Measurements from ENCODE around the gene PDK2.

The PDK2 gene

GRCh38 chr17:50094753-50095619 lies at the start of gene PDK2:
Gene PDK2, plus strand, starts transcription at chr17:50095351. Its CDS starts 85 bp downstream, at chr17:50095436.
- DNase-seq = peak; percentile 95

GRCh38 chr17:50046179-50046578 lies 49.0 kb upstream of the PDK2 start:
- DNase-seq = no peak

- DNase-seq = no peak
Measured at GRCh38 chr17:50046667-50047066, 48.5 kb upstream of the PDK2 start.

- DNase-seq = no peak
Measured at GRCh38 chr17:50047083-50047482, 48.1 kb upstream of the PDK2 start.

GRCh38 chr17:50047488-50048126 lies 47.5 kb upstream of the PDK2 start:
- peak; percentile 78 for DNase-seq

GRCh38 chr17:50048146-50048720 lies 46.9 kb upstream of the PDK2 start:
- no peak for DNase-seq

GRCh38 chr17:50048988-50049387 lies 46.2 kb upstream of the PDK2 start:
- no peak for DNase-seq

GRCh38 chr17:50049636-50050035 lies 45.5 kb upstream of the PDK2 start:
- DNase-seq = no peak

GRCh38 chr17:50050431-50051032 lies 44.6 kb upstream of the PDK2 start:
- DNase-seq = no peak

GRCh38 chr17:50051082-50051576 lies 44.0 kb upstream of the PDK2 start:
- DNase-seq = no peak

- no peak for DNase-seq
Measured at GRCh38 chr17:50051606-50052005, 43.5 kb upstream of the PDK2 start.

- no peak for DNase-seq
Measured at GRCh38 chr17:50052241-50052796, 42.8 kb upstream of the PDK2 start.

GRCh38 chr17:50052822-50053653 lies 42.1 kb upstream of the PDK2 start:
- DNase-seq = no peak

GRCh38 chr17:50053654-50053960 lies 41.5 kb upstream of the PDK2 start:
- DNase-seq = no peak

GRCh38 chr17:50055055-50055425 lies 40.1 kb upstream of the PDK2 start:
- DNase-seq = no peak

GRCh38 chr17:50055426-50056216 lies 39.5 kb upstream of the PDK2 start, which contains the start of gene ITGA3:
Gene ITGA3, plus strand, starts transcription at chr17:50056110. Its CDS starts 330 bp downstream, at chr17:50056440.
- peak; percentile 63 for DNase-seq

GRCh38 chr17:50056217-50056960 lies 38.8 kb upstream of the PDK2 start:
- no peak for DNase-seq

GRCh38 chr17:50056961-50057330 lies 38.2 kb upstream of the PDK2 start:
- no peak for DNase-seq

- DNase-seq = no peak
Measured at GRCh38 chr17:50057521-50057991, 37.6 kb upstream of the PDK2 start.

- DNase-seq = no peak
Measured at GRCh38 chr17:50058296-50058953, 36.7 kb upstream of the PDK2 start.
